ENCODE measurements around the gene MGAT5.

Gene MGAT5

GRCh38 chr2:134341476-134341875 is 87.6 kb downstream of the MGAT5 start:
- DNase-seq: no peak

GRCh38 chr2:134344954-134345697 is 91.3 kb downstream of the MGAT5 start:
- no peak for DNase-seq

GRCh38 chr2:134346141-134346540 is 92.3 kb downstream of the MGAT5 start:
- no peak for DNase-seq

GRCh38 chr2:134347756-134348155 is 93.9 kb downstream of the MGAT5 start:
- peak; percentile 19 to 36 for DNase-seq

GRCh38 chr2:134348239-134348638 is 94.4 kb downstream of the MGAT5 start:
- no peak for DNase-seq

- no peak for DNase-seq
Observed at GRCh38 chr2:134348760-134349159, 94.9 kb downstream of the MGAT5 start.

GRCh38 chr2:134351016-134351415 is 97.1 kb downstream of the MGAT5 start:
- no peak for DNase-seq

GRCh38 chr2:134351899-134352298 is 98.0 kb downstream of the MGAT5 start:
- DNase-seq: no peak

GRCh38 chr2:134352844-134353243 is 99.0 kb downstream of the MGAT5 start:
- no peak for DNase-seq

- DNase-seq: no peak
Observed at GRCh38 chr2:134354611-134355010, 100.7 kb downstream of the MGAT5 start.

- DNase-seq: no peak
Observed at GRCh38 chr2:134357814-134358213, 103.9 kb downstream of the MGAT5 start.

- DNase-seq: no peak
Observed at GRCh38 chr2:134359367-134360081, 105.7 kb downstream of the MGAT5 start.

- DNase-seq: no peak
Observed at GRCh38 chr2:134360745-134361487, 107.0 kb downstream of the MGAT5 start.

GRCh38 chr2:134361648-134362047 is 107.8 kb downstream of the MGAT5 start:
- DNase-seq: no peak

GRCh38 chr2:134362152-134362668 is 108.3 kb downstream of the MGAT5 start:
- no peak for DNase-seq

- DNase-seq: no peak
Observed at GRCh38 chr2:134362740-134363139, 108.9 kb downstream of the MGAT5 start.

- DNase-seq: peak; percentile 17 to 27
Observed at GRCh38 chr2:134365356-134365755, 111.5 kb downstream of the MGAT5 start.

GRCh38 chr2:134366359-134366758 is 112.5 kb downstream of the MGAT5 start:
- DNase-seq: no peak

- no peak for DNase-seq
Observed at GRCh38 chr2:134367213-134367612, 113.3 kb downstream of the MGAT5 start.

- peak; percentile 50 to 60 for DNase-seq
Observed at GRCh38 chr2:134368009-134368817, 114.3 kb downstream of the MGAT5 start.

- DNase-seq: no peak
Observed at GRCh38 chr2:134369220-134369902, 115.5 kb downstream of the MGAT5 start.

Data from Kasumi-1 (cell line).